Hepatic stellate cell (primary cell): ENCODE results near the gene TTLL11.

Source experiments
- DNase-seq: peaks from one replicate; pipeline ENCODE4 v3.0.0; 2011; ENCODE audit warnings: low spot score

The TTLL11 gene

GRCh38 chr9:121772600-121773285 lies 320.4 kb downstream of the TTLL11 start:
- no peak for DNase-seq
